B cell (primary cell): ENCODE data around the gene FAAP24. TPM values are rescaled to one million over a fixed set of nuclear protein-coding genes. Genes with fewer than 3 reads are reported as not detected.
"Not testable (repeated sequence)": the region's sequence is repeated elsewhere in the genome, so short reads cannot be mapped to it uniquely, and the experiment has no call there.

Experiments used
- ATAC-seq: fragments of 200-7000 bp; cut with Tn5 transposase; one replicate; pipeline ENCODE4 v1.10.0; 2021; ENCODE audit warnings: low read depth, mild to moderate bottlenecking, moderate number of reproducible peaks, moderate library complexity
- CTCF ChIA-PET: fragments of 350-600 bp; sonication (Branson Sonifier 250); formaldehyde crosslinking; loops from one replicate; lab custom pipeline; 2021; ENCODE audit warnings: antibody characterized with exemption, inconsistent platforms; lab: Charles Lee
- POLR2A ChIA-PET: fragments of 350-600 bp; sonication (Branson Sonifier 250); formaldehyde crosslinking; loops from one replicate; lab custom pipeline; 2021; ENCODE audit warnings: antibody characterized with exemption; lab: Charles Lee
- DNase-seq: peaks from one replicate; pipeline ENCODE4 v3.0.0; 2013
- H2AFZ ChIP-seq: 2 replicates; pipeline ENCODE4 v1.6.1; 2012; ENCODE audit warnings: mild to moderate bottlenecking, low read depth, low read length; ENCODE audit not compliant: insufficient read depth, poor library complexity, severe bottlenecking
- H3K27ac ChIP-seq, 2 donors: 1 replicate in 1 of 2; 2 replicates in 1 of 2; pipeline ENCODE4 v1.5.1; 2012 to 2013; ENCODE audit warnings: low read length in 2 of 2, mild to moderate bottlenecking in 2 of 2, moderate library complexity in 1 of 2
- H3K27me3 ChIP-seq, 4 experiments: fragments of 200-600 bp in 1 of 4; sonication (generic) in 1 of 4; replicated peaks in 1 of 4; 1 replicate in 2 of 4; 2 replicates in 2 of 4; pipeline versions ENCODE4 v1.6.1 to v1.7.0; 2013 to 2016; ENCODE audit warnings: low read length in 3 of 4, mild to moderate bottlenecking in 2 of 4, mixed read lengths in 1 of 4, moderate library complexity in 1 of 4; ENCODE audit not compliant: insufficient read depth in 4 of 4, control insufficient read depth in 3 of 4; ENCODE audit errors: control extremely low read depth in 1 of 4
- H3K36me3 ChIP-seq, 2 experiments: replicated peaks in 1 of 2; 1 replicate in 1 of 2; 2 replicates in 1 of 2; pipeline versions ENCODE4 v1.6.1 to v1.7.1; 2013; ENCODE audit warnings: low read length in 1 of 2; ENCODE audit not compliant: insufficient read depth in 2 of 2, control insufficient read depth in 1 of 2; ENCODE audit errors: control extremely low read depth in 1 of 2, extremely low read depth in 1 of 2
- H3K4me1 ChIP-seq, 2 donors: fragments of 200-600 bp in 1 of 2; sonication (generic) in 1 of 2; 1 replicate in 1 of 2; 2 replicates in 1 of 2; pipeline versions ENCODE4 v1.5.1 to v1.6.1; 2013 to 2017; ENCODE audit warnings: low read length in 2 of 2; ENCODE audit not compliant: control insufficient read depth in 2 of 2, insufficient read depth in 2 of 2
- H3K4me2 ChIP-seq: replicated peaks from 2 replicates; pipeline ENCODE3; 2012; ENCODE audit warnings: mild to moderate bottlenecking, low read depth, low read length; ENCODE audit not compliant: poor library complexity, severe bottlenecking
- H3K4me3 ChIP-seq, 5 experiments: fragments of 200-600 bp in 1 of 5; sonication (generic) in 1 of 5; 1 replicate in 3 of 5; 2 replicates in 2 of 5; pipeline versions ENCODE4 v1.5.1 to v1.7.0; 2011 to 2016; ENCODE audit warnings: low read length in 4 of 5, mild to moderate bottlenecking in 4 of 5, low read depth in 2 of 5, control low read depth in 1 of 5, moderate library complexity in 1 of 5; ENCODE audit not compliant: insufficient read depth in 1 of 5; ENCODE audit errors: control extremely low read depth in 1 of 5, extremely low read depth in 1 of 5
- H3K79me2 ChIP-seq: fragments of 200-600 bp; sonication (generic); one replicate; pipeline ENCODE4 v1.6.0; 2016; ENCODE audit warnings: low read length; ENCODE audit not compliant: control insufficient read depth, insufficient read depth
- H3K9ac ChIP-seq: fragments of 200-600 bp; sonication (generic); 2 replicates; pipeline ENCODE4 v1.6.1; 2017; ENCODE audit warnings: mild to moderate bottlenecking, low read length, moderate library complexity
- H3K9me3 ChIP-seq, 3 donors: one replicate each; pipeline versions ENCODE4 v1.6.1 to v1.7.1; 2013; ENCODE audit warnings: low read length in 2 of 3; ENCODE audit not compliant: control insufficient read depth in 2 of 3, insufficient read depth in 1 of 3; ENCODE audit errors: control extremely low read depth in 1 of 3
- H4K20me1 ChIP-seq: 2 replicates; pipeline ENCODE4 v1.6.0; 2012; ENCODE audit warnings: mild to moderate bottlenecking, low read length; ENCODE audit not compliant: insufficient read depth, control insufficient read depth, poor library complexity, severe bottlenecking
- H3K27ac Mint-ChIP-seq: one replicate; pipeline ENCODE4 v1.8.0; 2021; ENCODE audit warnings: mixed read lengths
- H3K27me3 Mint-ChIP-seq: one replicate; pipeline ENCODE4 v1.8.0; 2021; ENCODE audit warnings: mixed read lengths
- H3K4me1 Mint-ChIP-seq: one replicate; pipeline ENCODE4 v1.8.0; 2021; ENCODE audit warnings: mixed read lengths
- H3K4me3 Mint-ChIP-seq: one replicate; pipeline ENCODE4 v1.8.0; 2021; ENCODE audit warnings: mixed read lengths
- H3K9me3 Mint-ChIP-seq: one replicate; pipeline ENCODE4 v1.8.0; 2022; ENCODE audit warnings: mixed read lengths; ENCODE audit not compliant: insufficient read depth
- EZH2 ChIP-seq: IDR thresholded peaks from 2 replicates; pipeline ENCODE4 v1.6.1; 2012; ENCODE audit warnings: borderline replicate concordance, low read depth, mild to moderate bottlenecking, moderate library complexity, low read length; ENCODE audit not compliant: insufficient read depth, poor library complexity, severe bottlenecking
- WGBS: methylation state at CpG from one replicate; pipeline ENCODE4 v1.1.5; 2013; ENCODE audit warnings: missing lambda C conversion rate; ENCODE audit not compliant: insufficient coverage; 5-methylcytosine and 5-hydroxymethylcytosine counted together
- intact Hi-C: fragments of 100-400 bp; cut with micrococcal nuclease; formaldehyde crosslinking; loops from one replicate; pipeline ENCODE4 v1.10.0; 2022
- polyA plus RNA-seq: library from polyadenylated mRNA; depleted of rRNA; stranded (reverse); fragments of >200 nt; gene quantifications from 2 replicates; pipeline ENCODE4 v1.2.3, GENCODE V29; 2012
- total RNA-seq, 2 donors: library from RNA; stranded (reverse); fragments of 120-200 nt in 1 of 2; gene quantifications; 1 replicate in 1 of 2; 2 replicates in 1 of 2; pipeline versions ENCODE4 v1.2.3 to v1.2.4, GENCODE V29; 2013 to 2022
- TF ChIP-seq, protein P1 (sequence below): fragments of 200-600 bp; IDR thresholded peaks from one replicate; pipeline ENCODE4 v1.8.0; 2022; ENCODE audit warnings: antibody characterized with exemption, mild to moderate bottlenecking

The FAAP24 gene
- total and polyA plus RNA-seq, 2 donors (not counting 1 experiment from before 2014, with no cell fraction given), result 1.2 to 2.7 TPM

DNA sequence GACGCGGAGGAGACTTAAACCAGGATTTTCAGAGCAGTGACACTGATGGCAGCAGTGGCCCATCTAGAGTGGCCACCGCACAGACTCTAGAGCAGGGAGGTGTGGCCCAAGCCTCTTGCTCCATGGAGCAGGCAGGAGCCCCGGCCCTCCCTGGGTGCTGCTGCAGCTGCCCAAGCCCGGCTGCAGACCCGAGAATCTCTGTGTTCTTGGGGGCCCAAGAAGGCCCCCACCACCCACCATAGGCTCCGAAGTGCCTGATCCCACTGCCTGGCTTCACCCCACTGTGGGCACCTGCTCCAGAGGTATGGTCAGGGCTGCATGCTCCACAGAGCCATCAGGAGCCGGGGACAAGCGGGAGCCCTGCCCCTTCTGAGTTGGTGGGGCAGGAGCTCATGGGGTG is 36.4 kb upstream of the FAAP24 start:
- Histone ChIP-seq H3K4me2 (no peak overlapping the region), H3K9me3 (no peaks in the 10 kb centered on the region), H4K20me1 (no peaks in the 10 kb centered on the region), H3K4me3 (no peak overlapping the region), H3K36me3 (peaks cover 3 to 10% of the 10 kb centered on the region in 2 experiments), H3K27me3 (no peaks in the 10 kb centered on the region), H3K79me2 (no peaks in the 10 kb centered on the region), H3K4me1 (no peaks in the 10 kb centered on the region), H3K27ac (no peak overlapping the region), H2AFZ (no peak overlapping the region), H3K9ac (no peak overlapping the region)
- no peak for DNase-seq
- 95% methylated on average over 9 of the region's 9 CpGs for WGBS
- ChIA-PET POLR2A (no interaction called here), CTCF (no interaction called here)
- no peak overlapping the region for H3K4me3 Mint-ChIP-seq
- intact Hi-C loops, result no loop called here
- no peaks in the 10 kb centered on the region for H3K4me1 Mint-ChIP-seq
- H3K27me3 Mint-ChIP-seq, result no peaks in the 10 kb centered on the region
- H3K9me3 Mint-ChIP-seq, result no peaks in the 10 kb centered on the region
- ATAC-seq, result no peak
- TF ChIP-seq EZH2, result no peak
- TF ChIP-seq, protein P1, sequence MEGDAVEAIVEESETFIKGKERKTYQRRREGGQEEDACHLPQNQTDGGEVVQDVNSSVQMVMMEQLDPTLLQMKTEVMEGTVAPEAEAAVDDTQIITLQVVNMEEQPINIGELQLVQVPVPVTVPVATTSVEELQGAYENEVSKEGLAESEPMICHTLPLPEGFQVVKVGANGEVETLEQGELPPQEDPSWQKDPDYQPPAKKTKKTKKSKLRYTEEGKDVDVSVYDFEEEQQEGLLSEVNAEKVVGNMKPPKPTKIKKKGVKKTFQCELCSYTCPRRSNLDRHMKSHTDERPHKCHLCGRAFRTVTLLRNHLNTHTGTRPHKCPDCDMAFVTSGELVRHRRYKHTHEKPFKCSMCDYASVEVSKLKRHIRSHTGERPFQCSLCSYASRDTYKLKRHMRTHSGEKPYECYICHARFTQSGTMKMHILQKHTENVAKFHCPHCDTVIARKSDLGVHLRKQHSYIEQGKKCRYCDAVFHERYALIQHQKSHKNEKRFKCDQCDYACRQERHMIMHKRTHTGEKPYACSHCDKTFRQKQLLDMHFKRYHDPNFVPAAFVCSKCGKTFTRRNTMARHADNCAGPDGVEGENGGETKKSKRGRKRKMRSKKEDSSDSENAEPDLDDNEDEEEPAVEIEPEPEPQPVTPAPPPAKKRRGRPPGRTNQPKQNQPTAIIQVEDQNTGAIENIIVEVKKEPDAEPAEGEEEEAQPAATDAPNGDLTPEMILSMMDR, result no peak
- no peak overlapping the region for H3K27ac Mint-ChIP-seq

DNA sequence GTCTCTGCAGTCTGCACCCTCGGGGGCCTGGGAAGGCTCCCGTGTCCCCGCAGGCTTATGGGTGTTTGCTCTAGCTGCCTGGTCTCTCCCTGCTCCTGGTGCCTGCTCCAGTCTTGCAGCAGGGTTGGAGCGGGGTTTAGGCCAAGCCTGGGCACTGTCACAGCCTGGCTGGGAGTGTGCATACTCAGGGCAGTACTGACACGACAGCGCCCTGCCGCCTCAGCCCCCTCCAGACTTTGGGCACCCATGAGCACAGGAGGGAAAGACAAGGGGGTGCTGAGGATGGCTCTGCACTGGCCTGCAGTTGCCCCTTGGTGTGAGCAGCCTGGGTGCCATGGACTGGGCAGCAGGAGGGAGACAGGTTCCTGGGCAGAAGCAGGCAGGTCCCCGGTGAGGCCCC is 36.0 kb upstream of the FAAP24 start:
- Mint-ChIP-seq H3K27me3 (no peaks in the 10 kb centered on the region), H3K4me1 (no peaks in the 10 kb centered on the region), H3K27ac (no peak overlapping the region), H3K4me3 (no peak overlapping the region), H3K9me3 (no peaks in the 10 kb centered on the region)
- no peaks in the 10 kb centered on the region for H3K27me3 ChIP-seq
- H3K4me1 ChIP-seq, result no peaks in the 10 kb centered on the region
- intact Hi-C loops, result no loop called here
- no peak overlapping the region for H2AFZ ChIP-seq
- no peak for TF ChIP-seq EZH2
- TF ChIP-seq, protein P1, result no peak
- peaks cover 2 to 9% of the 10 kb centered on the region in 2 experiments for H3K36me3 ChIP-seq
- ATAC-seq (no peak), DNase-seq (no peak)
- 98% methylated on average over 8 of the region's 8 CpGs for WGBS
- ChIA-PET CTCF (no interaction called here), POLR2A (no interaction called here)
- H4K20me1 ChIP-seq, result no peaks in the 10 kb centered on the region
- H3K4me3 ChIP-seq, result no peak overlapping the region
- no peak overlapping the region for H3K9ac ChIP-seq
- H3K9me3 ChIP-seq, result no peaks in the 10 kb centered on the region
- no peak overlapping the region for H3K27ac ChIP-seq
- no peaks in the 10 kb centered on the region for H3K79me2 ChIP-seq
- H3K4me2 ChIP-seq, result no peak overlapping the region

DNA sequence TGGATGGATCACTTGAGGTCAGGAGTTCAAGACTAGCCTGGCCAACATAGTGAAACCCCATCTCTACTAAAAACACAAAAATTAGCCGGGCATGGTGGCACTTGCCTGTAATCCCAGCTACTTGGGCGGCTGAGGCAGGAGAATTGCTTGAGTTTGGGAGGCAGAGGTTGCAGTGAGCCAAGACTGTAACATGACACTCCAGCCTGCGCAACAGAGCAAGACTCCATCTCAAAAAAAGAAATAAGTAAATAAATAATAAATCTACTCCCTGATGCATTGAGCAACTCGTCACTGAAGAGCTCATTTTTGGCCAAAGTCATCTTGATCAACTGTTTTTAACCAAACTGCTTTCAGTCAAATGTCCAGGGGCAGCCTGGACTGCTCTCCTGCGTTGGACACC is 30.8 kb upstream of the FAAP24 start:
- H3K27me3 ChIP-seq, H3K9ac ChIP-seq, H3K4me2 ChIP-seq, H4K20me1 ChIP-seq, H3K79me2 ChIP-seq, H3K9me3 ChIP-seq, H3K4me3 ChIP-seq, H3K27ac ChIP-seq, H3K9me3 Mint-ChIP-seq, H2AFZ ChIP-seq, ATAC-seq, H3K4me1 ChIP-seq, H3K4me3 Mint-ChIP-seq, intact Hi-C loops, H3K4me1 Mint-ChIP-seq, DNase-seq, H3K27ac Mint-ChIP-seq, H3K27me3 Mint-ChIP-seq, POLR2A ChIA-PET: not testable (repeated sequence)
- WGBS, result 100% methylated on average over 2 of the region's 5 CpGs
- H3K36me3 ChIP-seq, result peaks cover 7 to 30% of the 10 kb centered on the region in 2 experiments
- CTCF ChIA-PET, result interaction anchor here (0.7 kb wide), 1 partner anchor 167 kb away, joined by 3 read pairs; no protein-coding TSS in a partner anchor
